ENCODE data around the gene AKAP11. TPM values are rescaled to one million over a fixed set of nuclear protein-coding genes. Genes with fewer than 3 reads are reported as not detected.

The AKAP11 gene
- total RNA-seq, 2 donors from 2014 or later = 20.8 to 36.1 TPM

DNA sequence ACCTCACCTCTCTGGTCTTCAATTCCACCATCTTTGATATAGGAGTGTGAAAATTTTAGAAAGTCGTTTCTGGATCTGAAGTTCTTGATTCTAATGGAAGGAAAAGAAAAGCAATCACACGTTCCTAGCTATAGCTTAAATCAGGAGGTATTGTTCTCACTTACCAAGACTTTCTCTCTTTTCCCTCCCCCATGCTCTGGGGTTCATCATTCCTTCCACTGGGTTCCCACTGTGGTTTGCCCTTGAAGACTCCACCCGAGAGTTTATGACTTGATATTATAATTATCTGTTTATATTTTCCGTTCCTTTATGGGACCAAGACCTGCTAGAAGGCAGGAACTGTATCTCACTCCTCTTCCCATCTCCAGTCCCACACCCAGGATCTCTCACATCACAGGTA, 76.6 kb downstream of the AKAP11 start:
- Histone ChIP-seq H3K36me3 (no peaks in the 10 kb centered on the region), H3K27ac (no peak overlapping the region), H3K4me3 (no peak overlapping the region), H3K27me3 (replicated peaks; ENCODE audit: insufficient read depth) (no peaks in the 10 kb centered on the region), H3K4me1 (replicated peaks) (no peaks in the 10 kb centered on the region), H3K9me3 (no peaks in the 10 kb centered on the region)
- TF ChIP-seq, protein P1, sequence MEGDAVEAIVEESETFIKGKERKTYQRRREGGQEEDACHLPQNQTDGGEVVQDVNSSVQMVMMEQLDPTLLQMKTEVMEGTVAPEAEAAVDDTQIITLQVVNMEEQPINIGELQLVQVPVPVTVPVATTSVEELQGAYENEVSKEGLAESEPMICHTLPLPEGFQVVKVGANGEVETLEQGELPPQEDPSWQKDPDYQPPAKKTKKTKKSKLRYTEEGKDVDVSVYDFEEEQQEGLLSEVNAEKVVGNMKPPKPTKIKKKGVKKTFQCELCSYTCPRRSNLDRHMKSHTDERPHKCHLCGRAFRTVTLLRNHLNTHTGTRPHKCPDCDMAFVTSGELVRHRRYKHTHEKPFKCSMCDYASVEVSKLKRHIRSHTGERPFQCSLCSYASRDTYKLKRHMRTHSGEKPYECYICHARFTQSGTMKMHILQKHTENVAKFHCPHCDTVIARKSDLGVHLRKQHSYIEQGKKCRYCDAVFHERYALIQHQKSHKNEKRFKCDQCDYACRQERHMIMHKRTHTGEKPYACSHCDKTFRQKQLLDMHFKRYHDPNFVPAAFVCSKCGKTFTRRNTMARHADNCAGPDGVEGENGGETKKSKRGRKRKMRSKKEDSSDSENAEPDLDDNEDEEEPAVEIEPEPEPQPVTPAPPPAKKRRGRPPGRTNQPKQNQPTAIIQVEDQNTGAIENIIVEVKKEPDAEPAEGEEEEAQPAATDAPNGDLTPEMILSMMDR (IDR thresholded peaks at IDR 0.05) = no peak
- TF ChIP-seq POLR2A (IDR thresholded peaks at IDR 0.05) (no peak), POLR2AphosphoS5 (IDR thresholded peaks at IDR 0.05) (no peak)
- no peak for DNase-seq (ENCODE audit: low spot score)
- WGBS = 73% methylated on average over 4 of the region's 4 CpGs
- intact Hi-C loops (cut with DNase I) = no loop called here

DNA sequence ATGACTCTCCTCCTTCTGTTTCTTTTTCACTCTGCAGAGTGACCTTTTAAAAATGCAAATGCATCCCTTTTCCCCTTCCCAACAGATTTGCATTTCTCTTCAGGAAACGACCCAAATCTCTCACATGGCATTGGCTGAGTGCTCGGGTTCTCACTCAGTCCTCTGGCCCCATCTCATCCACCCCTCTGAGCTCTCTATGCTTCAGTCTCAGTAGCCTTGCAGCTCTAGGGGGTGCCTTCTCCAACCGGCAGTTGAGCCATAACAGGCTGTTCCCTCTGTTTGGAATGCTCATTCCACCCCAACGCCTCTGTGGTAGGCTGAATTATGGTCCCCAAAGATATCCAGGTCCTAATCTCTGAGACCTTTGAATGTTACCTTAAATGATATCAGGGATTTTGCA, 78.2 kb downstream of the AKAP11 start:
- DNase-seq (ENCODE audit: low spot score) = no peak
- intact Hi-C loops (cut with DNase I) = no loop called here
- WGBS = 65% methylated on average over 4 of the region's 4 CpGs
- Histone ChIP-seq H3K36me3 (no peaks in the 10 kb centered on the region), H3K27ac (no peak overlapping the region), H3K9me3 (no peaks in the 10 kb centered on the region), H3K4me3 (no peak overlapping the region), H3K27me3 (replicated peaks; ENCODE audit: insufficient read depth) (no peaks in the 10 kb centered on the region), H3K4me1 (replicated peaks) (no peaks in the 10 kb centered on the region)
- TF ChIP-seq POLR2AphosphoS5 (IDR thresholded peaks at IDR 0.05) (no peak), POLR2A (IDR thresholded peaks at IDR 0.05) (no peak)
- TF ChIP-seq, protein P1 (IDR thresholded peaks at IDR 0.05) = no peak

DNA sequence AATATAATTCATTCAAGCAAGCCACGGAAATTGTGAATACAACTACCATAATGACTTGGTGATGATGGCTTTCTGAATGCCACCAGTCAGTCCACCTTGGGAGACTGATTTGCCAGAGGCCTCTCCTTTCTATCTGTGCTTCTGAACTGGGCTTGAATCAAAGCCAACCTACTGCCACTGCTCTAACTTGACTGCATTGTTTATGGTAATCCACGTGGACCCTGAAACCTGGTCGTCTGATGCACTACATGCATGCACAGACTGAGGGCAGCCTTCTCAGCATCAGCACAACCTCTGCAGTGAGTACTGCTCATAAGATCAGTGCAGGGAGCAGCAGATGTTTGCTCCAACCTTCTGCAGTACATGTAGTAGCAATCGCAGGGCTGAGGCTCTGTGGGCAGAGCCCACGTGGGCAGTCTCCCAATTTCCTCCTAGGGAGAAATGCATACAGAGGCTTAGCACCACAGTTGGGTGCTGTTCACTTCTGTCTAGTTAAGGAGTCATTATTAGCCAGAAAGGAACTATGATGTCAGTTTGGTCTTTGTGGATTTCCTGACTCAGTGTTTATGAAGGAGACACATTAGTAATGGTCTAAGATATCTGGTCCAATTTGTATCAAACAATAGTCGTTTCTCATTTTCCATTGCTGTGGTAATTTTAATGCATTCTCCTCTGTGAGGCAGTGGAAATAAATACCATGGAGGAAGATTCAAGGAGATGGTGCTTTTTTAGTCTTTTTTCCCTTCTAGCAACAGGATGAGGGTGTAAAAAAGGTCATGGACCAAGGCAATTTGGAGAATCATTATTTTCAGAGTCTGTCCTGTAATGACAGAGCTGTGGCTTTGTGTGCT, 82.5 kb downstream of the AKAP11 start:
- Histone ChIP-seq H3K9me3 (no peaks in the 10 kb centered on the region), H3K36me3 (no peaks in the 10 kb centered on the region), H3K27me3 (replicated peaks; ENCODE audit: insufficient read depth) (no peaks in the 10 kb centered on the region), H3K27ac (no peak overlapping the region), H3K4me3 (no peak overlapping the region), H3K4me1 (replicated peaks) (no peaks in the 10 kb centered on the region)
- no peak for DNase-seq (ENCODE audit: low spot score)
- no peak for TF ChIP-seq POLR2AphosphoS5 (IDR thresholded peaks at IDR 0.05)
- no peak for TF ChIP-seq POLR2A (IDR thresholded peaks at IDR 0.05)
- TF ChIP-seq, protein P1 (IDR thresholded peaks at IDR 0.05) = no peak
- WGBS = 38% methylated on average over 5 of the region's 6 CpGs
- intact Hi-C loops (cut with DNase I) = no loop called here

DNA sequence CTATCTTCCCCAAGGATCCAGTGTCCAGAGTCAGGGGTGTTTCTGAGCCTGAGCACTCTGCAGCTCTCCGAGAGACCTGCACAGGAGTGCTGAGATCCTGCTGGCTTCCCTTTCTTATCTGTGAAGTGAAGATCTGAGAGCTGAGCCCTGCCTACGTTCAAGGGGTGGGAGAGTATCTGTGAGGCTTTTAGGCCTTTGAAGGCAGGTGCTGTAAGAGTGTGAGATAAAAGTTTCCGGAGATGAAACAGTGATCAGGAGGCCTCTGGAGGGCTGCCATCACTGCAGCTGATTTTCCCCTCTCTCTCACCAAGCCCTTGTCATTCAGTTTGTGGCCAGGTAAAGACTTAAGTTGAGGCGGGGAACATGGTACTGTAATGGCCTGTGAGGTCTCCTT, 83.1 kb downstream of the AKAP11 start:
- no peaks in the 10 kb centered on the region for H3K36me3 ChIP-seq
- no peak overlapping the region for H3K4me3 ChIP-seq
- no peaks in the 10 kb centered on the region for H3K4me1 ChIP-seq (replicated peaks)
- WGBS = 74% methylated on average over 4 of the region's 4 CpGs
- no peak overlapping the region for H3K27ac ChIP-seq
- TF ChIP-seq POLR2A (IDR thresholded peaks at IDR 0.05) (no peak), POLR2AphosphoS5 (IDR thresholded peaks at IDR 0.05) (no peak)
- TF ChIP-seq, protein P1 (IDR thresholded peaks at IDR 0.05) = no peak
- DNase-seq (ENCODE audit: low spot score) = no peak
- no peaks in the 10 kb centered on the region for H3K9me3 ChIP-seq
- intact Hi-C loops (cut with DNase I) = no loop called here
- no peaks in the 10 kb centered on the region for H3K27me3 ChIP-seq (replicated peaks; ENCODE audit: insufficient read depth)
